Kidney (tissue), 14 donors: ENCODE measurements around the gene COPZ1. TPM values are rescaled to one million over a fixed set of nuclear protein-coding genes. Genes with fewer than 3 reads are reported as not detected.

Source experiments
- DNase-seq, 5 donors: peaks; one replicate each; pipeline ENCODE4 v3.0.0-alpha.2; 2013 to 2020
- FAIRE-seq: peaks from 2 replicates; lab custom pipeline; 2012; peaks lifted over from hg19 to GRCh38; lab: Jason Lieb, UNC
- H3K27ac ChIP-seq, 2 donors: one replicate each; pipeline ENCODE4 v1.7.0; 2013; ENCODE audit warnings: low read depth in 2 of 2, low read length in 2 of 2, inconsistent platforms in 1 of 2
- H3K27me3 ChIP-seq: one replicate; pipeline ENCODE4 v1.7.1; 2013; ENCODE audit warnings: low read length, inconsistent platforms; ENCODE audit not compliant: control insufficient read depth, insufficient read depth
- H3K36me3 ChIP-seq, 3 donors: one replicate each; pipeline versions ENCODE4 v1.7.0 to v1.7.1; 2013; ENCODE audit warnings: low read length in 3 of 3, control low read depth in 1 of 3, inconsistent platforms in 1 of 3; ENCODE audit not compliant: insufficient read depth in 3 of 3, control insufficient read depth in 2 of 3
- H3K4me1 ChIP-seq, 3 donors: one replicate each; pipeline versions ENCODE4 v1.7.0 to v1.7.1; 2013; ENCODE audit warnings: low read length in 3 of 3, inconsistent platforms in 1 of 3, low read depth in 1 of 3; ENCODE audit not compliant: control insufficient read depth in 2 of 3, insufficient read depth in 2 of 3
- H3K4me3 ChIP-seq, 3 donors: one replicate each; pipeline versions ENCODE4 v1.7.0 to v1.8.1; 2013; ENCODE audit warnings: low read length in 3 of 3, control low read depth in 1 of 3, inconsistent platforms in 1 of 3
- H3K9ac ChIP-seq, 3 donors: one replicate each; pipeline versions ENCODE4 v1.7.0 to v1.7.1; 2013; ENCODE audit warnings: low read length in 3 of 3, control low read depth in 1 of 3, inconsistent platforms in 1 of 3
- H3K9me3 ChIP-seq, 3 donors: one replicate each; pipeline versions ENCODE4 v1.7.0 to v1.7.1; 2013; ENCODE audit warnings: low read length in 3 of 3, control low read depth in 1 of 3, inconsistent platforms in 1 of 3; ENCODE audit not compliant: control insufficient read depth in 2 of 3, insufficient read depth in 1 of 3
- intact Hi-C: fragments of 100-400 bp; cut with DNase I; formaldehyde crosslinking; loops from one replicate; pipeline ENCODE4 v1.11.1; 2022
- polyA plus RNA-seq: library from polyadenylated mRNA; stranded (reverse); fragments of 350-450 nt; fragmentation: Illumina TruSeq; extraction: RNeasy Lipid Tissue Mini Kit (QIAGEN cat#74804); gene quantifications from one replicate; pipeline ENCODE4 v1.2.3, GENCODE V29; 2014; ENCODE audit warnings: low read depth, low replicate concordance; ENCODE audit not compliant: insufficient read depth
- total RNA-seq: library from RNA; stranded (reverse); fragmentation: NEBNext Ultra II Directional; extraction: Animal tissue kit (Norgen Biotek cat#: 25700); gene quantifications from one replicate; pipeline ENCODE4 v1.2.1, GENCODE V29; 2021
- TF ChIP-seq, protein P1 (sequence below): IDR thresholded peaks from 3 replicates; pipeline ENCODE4 v1.5.1; 2012; ENCODE audit warnings: mild to moderate bottlenecking, moderate library complexity, borderline replicate concordance; ENCODE audit not compliant: insufficient read depth; ENCODE audit errors: extremely low read depth
- donor health status: control.
- donor health status: control.
- donor health status: control.
- donor health status: control.
- donor health status: control.
- donor health status: DM: yes; HTN: yes; CAD: no.
- donor health status: Normal renal cell carcinoma (clear cell type).

COPZ1 gene
- total and polyA plus RNA-seq, 2 donors from 2014 or later, result 141 to 181 TPM

DNA sequence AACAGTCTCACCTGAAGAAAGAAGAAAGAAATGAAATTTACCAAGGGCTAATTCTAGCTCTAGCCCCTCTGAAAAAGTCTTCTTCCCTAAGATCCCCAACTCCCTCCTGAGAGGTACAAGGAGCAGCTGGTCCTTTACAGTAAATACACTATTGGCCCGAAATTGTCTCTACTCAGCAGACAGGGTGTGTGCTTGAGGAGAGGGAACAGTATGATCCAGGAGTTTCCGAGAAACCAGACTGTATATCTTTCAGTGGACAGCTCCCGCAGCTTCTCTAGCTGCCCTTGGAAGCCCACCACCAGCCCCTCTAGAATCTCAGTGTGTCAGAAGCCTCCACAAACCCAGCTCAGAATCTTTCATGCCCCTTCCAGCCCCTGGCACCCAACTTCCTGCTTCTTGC lies 31.3 kb downstream of the COPZ1 start:
- H3K9me3 ChIP-seq, result no peaks in the 10 kb centered on the region
- peaks cover 15 to 31% (median 16%) of the 10 kb centered on the region in 3 donors for H3K4me1 ChIP-seq
- peaks cover 0 to 2% (median 0%) of the 10 kb centered on the region in 3 donors for H3K36me3 ChIP-seq
- FAIRE-seq (no peak), DNase-seq (no peak)
- no peaks in the 10 kb centered on the region for H3K27me3 ChIP-seq
- no peak overlapping the region for H3K9ac ChIP-seq
- H3K27ac ChIP-seq, result no peak overlapping the region
- TF ChIP-seq, protein P1, sequence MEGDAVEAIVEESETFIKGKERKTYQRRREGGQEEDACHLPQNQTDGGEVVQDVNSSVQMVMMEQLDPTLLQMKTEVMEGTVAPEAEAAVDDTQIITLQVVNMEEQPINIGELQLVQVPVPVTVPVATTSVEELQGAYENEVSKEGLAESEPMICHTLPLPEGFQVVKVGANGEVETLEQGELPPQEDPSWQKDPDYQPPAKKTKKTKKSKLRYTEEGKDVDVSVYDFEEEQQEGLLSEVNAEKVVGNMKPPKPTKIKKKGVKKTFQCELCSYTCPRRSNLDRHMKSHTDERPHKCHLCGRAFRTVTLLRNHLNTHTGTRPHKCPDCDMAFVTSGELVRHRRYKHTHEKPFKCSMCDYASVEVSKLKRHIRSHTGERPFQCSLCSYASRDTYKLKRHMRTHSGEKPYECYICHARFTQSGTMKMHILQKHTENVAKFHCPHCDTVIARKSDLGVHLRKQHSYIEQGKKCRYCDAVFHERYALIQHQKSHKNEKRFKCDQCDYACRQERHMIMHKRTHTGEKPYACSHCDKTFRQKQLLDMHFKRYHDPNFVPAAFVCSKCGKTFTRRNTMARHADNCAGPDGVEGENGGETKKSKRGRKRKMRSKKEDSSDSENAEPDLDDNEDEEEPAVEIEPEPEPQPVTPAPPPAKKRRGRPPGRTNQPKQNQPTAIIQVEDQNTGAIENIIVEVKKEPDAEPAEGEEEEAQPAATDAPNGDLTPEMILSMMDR, result no peak
- intact Hi-C loops, result loop anchor here (10.0 kb wide), 1 partner anchor 61 kb away; no protein-coding TSS in a partner anchor
- no peak overlapping the region for H3K4me3 ChIP-seq

DNA sequence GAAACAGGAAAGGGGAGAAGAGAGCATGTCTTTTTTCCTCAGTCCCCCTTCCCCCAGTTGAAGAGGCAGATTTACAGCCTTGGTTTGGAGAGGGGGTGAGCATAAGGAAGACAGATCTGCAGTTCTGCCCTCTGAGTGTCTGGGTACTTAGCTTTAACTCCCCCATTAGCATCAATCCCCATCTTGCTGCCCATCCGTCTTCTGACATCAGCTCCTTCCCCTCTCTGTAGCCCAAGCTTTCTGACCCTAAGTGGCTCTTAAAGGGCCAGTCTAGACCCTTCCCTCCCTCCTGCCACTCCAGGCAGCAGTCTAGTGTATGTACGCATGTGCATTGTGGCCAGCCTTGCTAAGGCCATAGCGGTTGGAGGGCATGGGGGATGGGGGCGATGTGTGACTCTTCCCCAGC lies 32.0 kb downstream of the COPZ1 start:
- no peaks in the 10 kb centered on the region for H3K9me3 ChIP-seq
- no peak overlapping the region for H3K9ac ChIP-seq
- TF ChIP-seq, protein P1, result no peak
- H3K4me3 ChIP-seq, result no peak overlapping the region
- H3K4me1 ChIP-seq, result peaks cover 12 to 31% (median 16%) of the 10 kb centered on the region in 3 donors
- H3K36me3 ChIP-seq, result no peaks in the 10 kb centered on the region
- no peak overlapping the region for H3K27ac ChIP-seq
- H3K27me3 ChIP-seq, result no peaks in the 10 kb centered on the region
- intact Hi-C loops, result loop anchor here (10.0 kb wide), 1 partner anchor 62 kb away; no protein-coding TSS in a partner anchor
- no peak for FAIRE-seq
- DNase-seq, result peak in 4 of 5 donors; percentile 67 to 80 (median 74)

DNA sequence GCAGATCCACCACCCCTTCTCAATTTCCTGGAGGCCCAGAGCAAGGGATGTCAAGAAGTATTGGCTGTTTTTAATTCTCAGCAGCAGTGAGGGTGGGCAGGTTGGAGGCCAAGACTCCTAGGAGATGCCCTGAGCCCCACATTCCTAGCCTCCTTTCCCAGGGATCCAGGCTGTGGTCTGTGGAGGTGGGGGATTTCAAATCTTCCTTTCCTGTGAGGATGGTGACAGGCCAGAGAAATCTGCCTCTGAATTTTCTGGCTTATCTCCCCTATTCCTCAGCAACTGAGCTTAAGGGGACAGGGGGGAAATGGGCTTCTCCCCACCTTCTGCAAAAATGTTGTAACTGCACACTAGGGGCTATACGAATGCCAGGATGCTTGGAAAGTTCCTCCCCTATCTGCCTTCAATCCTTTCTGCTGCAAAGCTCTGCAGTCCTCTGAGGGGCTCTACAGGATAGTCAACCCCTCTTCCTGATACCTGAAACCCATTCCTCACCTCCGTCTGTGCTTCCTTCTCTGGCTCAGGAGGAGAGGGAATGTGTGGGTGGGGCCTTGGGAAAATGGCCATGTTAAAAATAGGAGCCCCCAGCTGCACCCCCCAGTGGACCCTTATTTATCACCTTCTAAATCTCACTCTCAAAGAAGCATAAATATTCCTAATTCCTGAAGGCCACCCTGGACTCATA lies 32.7 kb downstream of the COPZ1 start:
- Histone ChIP-seq H3K4me1 (peaks cover 10 to 28% (median 12%) of the 10 kb centered on the region in 3 donors), H3K4me3 (no peak overlapping the region), H3K9me3 (no peaks in the 10 kb centered on the region), H3K27ac (no peak overlapping the region), H3K9ac (no peak overlapping the region), H3K27me3 (no peaks in the 10 kb centered on the region), H3K36me3 (no peaks in the 10 kb centered on the region)
- DNase-seq, result peak in 1 of 5 donors; percentile 62
- FAIRE-seq, result no peak
- TF ChIP-seq, protein P1, result no peak
- intact Hi-C loops, result loop anchor here (10.0 kb wide), 1 partner anchor 63 kb away; no protein-coding TSS in a partner anchor
